Measurements from ENCODE around the gene MLIP.
"Not testable (repeated sequence)": the region's sequence is repeated elsewhere in the genome, so short reads cannot be mapped to it uniquely, and the experiment has no call there.

Gene MLIP

DNA sequence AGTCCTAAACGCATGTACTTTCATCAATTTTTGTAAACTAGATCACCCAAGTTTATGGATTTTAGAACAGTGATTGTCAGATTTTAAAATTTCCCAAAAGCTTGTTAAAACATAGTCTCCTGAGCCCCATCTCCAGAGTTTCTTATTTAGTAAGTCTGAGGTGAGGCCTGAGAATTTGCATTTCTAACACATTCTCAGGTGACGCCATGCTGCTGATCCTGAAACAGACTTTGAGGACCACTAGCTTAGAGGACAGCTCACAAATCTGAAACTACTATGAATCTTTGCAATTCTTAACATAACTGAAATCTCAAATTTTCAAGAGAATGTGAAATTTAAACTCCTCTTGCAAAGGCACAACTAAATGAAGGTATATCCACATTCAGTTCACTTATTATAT lies 37.8 kb upstream of the MLIP start:
- no peak overlapping the region for H3K4me3 ChIP-seq (replicated peaks in 1 of 2; ENCODE audit: low read depth in 2 of 2, low read length in 2 of 2)
- TF ChIP-seq, protein P1, sequence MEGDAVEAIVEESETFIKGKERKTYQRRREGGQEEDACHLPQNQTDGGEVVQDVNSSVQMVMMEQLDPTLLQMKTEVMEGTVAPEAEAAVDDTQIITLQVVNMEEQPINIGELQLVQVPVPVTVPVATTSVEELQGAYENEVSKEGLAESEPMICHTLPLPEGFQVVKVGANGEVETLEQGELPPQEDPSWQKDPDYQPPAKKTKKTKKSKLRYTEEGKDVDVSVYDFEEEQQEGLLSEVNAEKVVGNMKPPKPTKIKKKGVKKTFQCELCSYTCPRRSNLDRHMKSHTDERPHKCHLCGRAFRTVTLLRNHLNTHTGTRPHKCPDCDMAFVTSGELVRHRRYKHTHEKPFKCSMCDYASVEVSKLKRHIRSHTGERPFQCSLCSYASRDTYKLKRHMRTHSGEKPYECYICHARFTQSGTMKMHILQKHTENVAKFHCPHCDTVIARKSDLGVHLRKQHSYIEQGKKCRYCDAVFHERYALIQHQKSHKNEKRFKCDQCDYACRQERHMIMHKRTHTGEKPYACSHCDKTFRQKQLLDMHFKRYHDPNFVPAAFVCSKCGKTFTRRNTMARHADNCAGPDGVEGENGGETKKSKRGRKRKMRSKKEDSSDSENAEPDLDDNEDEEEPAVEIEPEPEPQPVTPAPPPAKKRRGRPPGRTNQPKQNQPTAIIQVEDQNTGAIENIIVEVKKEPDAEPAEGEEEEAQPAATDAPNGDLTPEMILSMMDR (IDR thresholded peaks at IDR 0.05; ENCODE audit: low read depth, low read length), result no peak
- no peak for DNase-seq (ENCODE audit: low read depth in 2 of 2)

DNA sequence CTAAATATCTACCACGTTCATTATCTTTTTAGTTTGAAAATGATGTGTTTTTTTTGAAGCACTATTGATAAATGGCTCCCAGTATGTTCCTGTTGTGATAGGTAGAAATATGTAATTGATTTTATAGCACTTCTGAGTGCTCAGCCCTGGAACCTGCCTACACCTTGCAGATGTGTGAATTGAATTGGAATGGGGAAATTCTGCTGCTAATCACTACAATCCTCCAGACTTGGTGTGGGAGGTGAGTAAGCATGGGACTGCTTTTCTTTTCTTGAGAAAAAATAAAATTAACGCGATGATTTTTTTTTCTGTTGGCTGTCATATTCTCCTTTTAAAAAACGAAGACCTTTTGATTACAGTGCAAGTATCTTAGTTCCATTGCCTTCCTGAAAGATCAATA lies 37.1 kb upstream of the MLIP start:
- DNase-seq (ENCODE audit: low read depth in 2 of 2), result no peak
- H3K4me3 ChIP-seq (replicated peaks in 1 of 2; ENCODE audit: low read depth in 2 of 2, low read length in 2 of 2), result no peak overlapping the region
- TF ChIP-seq, protein P1 (IDR thresholded peaks at IDR 0.05; ENCODE audit: low read depth, low read length), result no peak

DNA sequence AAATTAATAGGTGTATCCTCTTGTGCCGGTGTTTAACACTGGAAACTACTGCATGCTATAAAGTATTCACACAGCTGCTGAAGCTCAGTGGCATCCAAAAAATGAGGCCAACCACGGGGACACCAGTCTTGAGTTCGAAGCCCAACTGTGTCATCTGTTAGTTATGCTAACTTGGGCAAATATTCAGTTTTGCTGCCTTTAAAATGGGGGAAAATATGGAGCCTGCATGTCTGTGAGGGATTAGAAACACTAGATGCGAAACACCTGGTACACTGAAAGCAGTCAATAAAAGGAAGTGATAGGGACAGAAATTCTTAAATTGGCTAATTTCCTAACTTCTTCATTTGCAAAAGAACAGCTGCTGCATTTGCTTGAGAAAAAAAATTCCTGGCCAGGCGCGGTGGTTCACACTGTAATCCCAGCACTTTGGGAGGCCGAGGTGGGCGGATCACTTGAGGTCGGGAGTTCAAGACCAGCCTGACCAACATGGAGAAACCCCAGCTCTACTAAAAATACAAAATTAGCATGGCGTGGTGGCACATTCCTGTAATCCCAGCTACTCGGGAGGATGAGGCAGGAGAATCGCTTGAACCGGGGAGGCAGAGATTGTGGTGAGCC lies 36.6 kb upstream of the MLIP start:
- TF ChIP-seq, protein P1 (IDR thresholded peaks at IDR 0.05; ENCODE audit: low read depth, low read length), result no peak
- DNase-seq (ENCODE audit: low read depth in 2 of 2), result peak in 1 of 2 donors; percentile 32
- H3K4me3 ChIP-seq (replicated peaks in 1 of 2; ENCODE audit: low read depth in 2 of 2, low read length in 2 of 2), result no peak overlapping the region

DNA sequence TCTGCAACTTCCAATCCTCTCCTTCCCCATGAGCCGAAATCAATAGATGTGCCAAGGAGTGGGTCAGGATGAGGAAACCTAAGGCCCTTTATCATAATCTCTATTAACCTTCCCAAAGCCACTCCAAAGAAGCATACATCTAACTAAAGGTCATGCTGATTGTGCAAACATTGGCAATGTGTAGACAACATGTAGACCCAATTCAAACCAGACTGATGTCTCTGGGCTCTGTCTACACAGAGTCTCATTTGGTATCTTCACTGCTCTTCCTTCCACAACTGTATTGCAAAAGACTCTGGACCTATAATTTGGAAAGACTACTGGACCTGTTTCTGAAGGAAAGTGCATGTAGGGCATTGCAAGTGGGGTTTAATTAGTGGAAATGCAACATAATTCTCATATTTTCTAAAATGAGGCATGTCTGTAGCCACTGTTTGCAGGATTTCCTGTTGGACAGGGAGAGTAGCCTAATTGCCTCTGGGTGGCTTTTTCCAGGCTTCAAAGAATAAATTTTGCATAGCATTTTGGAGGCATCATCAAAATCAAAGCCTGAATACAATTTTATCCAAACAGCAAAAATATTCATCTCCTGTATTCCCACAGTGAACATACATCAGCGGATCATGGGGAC lies 35.0 kb upstream of the MLIP start:
- TF ChIP-seq, protein P1 (IDR thresholded peaks at IDR 0.05; ENCODE audit: low read depth, low read length), result no peak
- no peak for DNase-seq (ENCODE audit: low read depth in 2 of 2)
- no peak overlapping the region for H3K4me3 ChIP-seq (replicated peaks in 1 of 2; ENCODE audit: low read depth in 2 of 2, low read length in 2 of 2)

DNA sequence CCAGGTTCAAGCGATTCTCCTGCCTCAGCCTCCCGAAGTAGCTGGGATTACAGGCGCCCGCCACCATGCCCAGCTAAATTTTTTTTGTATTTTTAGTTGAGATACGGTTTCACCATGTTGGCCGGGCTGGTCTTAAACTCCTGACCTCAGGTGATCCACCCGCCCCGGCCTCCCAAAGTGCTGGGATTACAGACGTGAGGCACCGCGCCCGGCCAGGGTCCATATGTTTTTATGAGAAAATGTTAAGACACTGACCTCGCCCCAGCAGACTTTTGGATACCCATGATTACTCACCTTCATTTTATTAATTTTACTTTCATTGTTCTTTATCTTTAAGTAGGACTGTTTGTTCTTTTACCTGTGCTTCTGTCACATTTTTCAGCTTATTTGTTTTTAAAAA lies 29.7 kb upstream of the MLIP start:
- not testable (repeated sequence) for DNase-seq (ENCODE audit: low read depth in 2 of 2); H3K4me3 ChIP-seq (replicated peaks in 1 of 2; ENCODE audit: low read depth in 2 of 2, low read length in 2 of 2)

DNA sequence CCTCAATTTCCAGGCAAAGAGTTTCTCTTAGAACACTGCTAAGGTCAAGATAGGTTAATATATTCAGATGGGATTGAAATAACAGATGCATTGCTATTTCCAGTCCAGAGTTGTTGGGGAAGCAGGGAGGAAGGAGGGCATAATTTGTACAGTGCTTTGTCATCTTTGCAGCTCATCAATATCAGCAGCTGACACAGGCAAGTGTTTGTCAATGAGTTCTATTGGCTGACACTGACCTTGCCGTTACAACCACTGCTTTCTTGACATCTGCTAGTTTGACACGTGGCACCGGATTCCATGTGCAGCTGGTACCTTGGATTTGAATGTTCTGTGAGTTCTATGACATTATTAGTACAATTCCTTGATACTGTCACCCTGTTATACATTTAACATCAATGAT lies 28.0 kb upstream of the MLIP start:
- TF ChIP-seq, protein P1 (IDR thresholded peaks at IDR 0.05; ENCODE audit: low read depth, low read length), result no peak
- H3K4me3 ChIP-seq (replicated peaks in 1 of 2; ENCODE audit: low read depth in 2 of 2, low read length in 2 of 2), result no peak overlapping the region
- no peak for DNase-seq (ENCODE audit: low read depth in 2 of 2)

DNA sequence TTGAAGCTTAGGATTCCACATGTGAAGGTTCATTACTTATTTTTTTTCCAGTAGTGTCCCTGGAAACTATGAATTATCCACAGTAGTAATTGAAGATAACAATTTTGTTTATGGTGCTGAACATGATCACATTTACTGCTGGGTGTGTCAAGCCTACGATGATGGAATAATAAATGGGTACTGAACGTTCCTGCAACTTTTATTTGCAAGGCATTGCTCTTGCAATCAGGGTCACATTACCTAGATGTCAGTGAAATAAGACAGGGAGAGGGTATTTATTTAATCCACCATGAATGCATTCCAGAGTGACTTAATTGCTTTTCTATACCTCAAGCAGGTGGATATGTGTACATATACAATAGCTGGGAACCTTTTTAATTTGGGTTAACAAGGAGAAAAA lies 27.0 kb upstream of the MLIP start:
- TF ChIP-seq, protein P1 (IDR thresholded peaks at IDR 0.05; ENCODE audit: low read depth, low read length), result no peak
- DNase-seq (ENCODE audit: low read depth in 2 of 2), result no peak
- no peak overlapping the region for H3K4me3 ChIP-seq (replicated peaks in 1 of 2; ENCODE audit: low read depth in 2 of 2, low read length in 2 of 2)

All from cardiac fibroblast (primary cell).